ENCODE data around the gene THUMPD3.

GRCh38 chr3:9373465-9373864 lies 10.6 kb downstream of the THUMPD3 start:
- TF ChIP-seq CTCF (IDR thresholded peaks at IDR 0.05) = no peak
- no peak for TF ChIP-seq POLR2A (IDR thresholded peaks at IDR 0.05)

Measured in prostate gland (tissue), 2 donors.